Putamen (tissue), 1 donor: ENCODE measurements around the gene CXCL16.

ENCODE experiments used
- DNase-seq: peaks from one replicate; pipeline ENCODE4 v3.0.0-alpha.2; 2016; ENCODE audit warnings: low spot score

The CXCL16 gene

DNA sequence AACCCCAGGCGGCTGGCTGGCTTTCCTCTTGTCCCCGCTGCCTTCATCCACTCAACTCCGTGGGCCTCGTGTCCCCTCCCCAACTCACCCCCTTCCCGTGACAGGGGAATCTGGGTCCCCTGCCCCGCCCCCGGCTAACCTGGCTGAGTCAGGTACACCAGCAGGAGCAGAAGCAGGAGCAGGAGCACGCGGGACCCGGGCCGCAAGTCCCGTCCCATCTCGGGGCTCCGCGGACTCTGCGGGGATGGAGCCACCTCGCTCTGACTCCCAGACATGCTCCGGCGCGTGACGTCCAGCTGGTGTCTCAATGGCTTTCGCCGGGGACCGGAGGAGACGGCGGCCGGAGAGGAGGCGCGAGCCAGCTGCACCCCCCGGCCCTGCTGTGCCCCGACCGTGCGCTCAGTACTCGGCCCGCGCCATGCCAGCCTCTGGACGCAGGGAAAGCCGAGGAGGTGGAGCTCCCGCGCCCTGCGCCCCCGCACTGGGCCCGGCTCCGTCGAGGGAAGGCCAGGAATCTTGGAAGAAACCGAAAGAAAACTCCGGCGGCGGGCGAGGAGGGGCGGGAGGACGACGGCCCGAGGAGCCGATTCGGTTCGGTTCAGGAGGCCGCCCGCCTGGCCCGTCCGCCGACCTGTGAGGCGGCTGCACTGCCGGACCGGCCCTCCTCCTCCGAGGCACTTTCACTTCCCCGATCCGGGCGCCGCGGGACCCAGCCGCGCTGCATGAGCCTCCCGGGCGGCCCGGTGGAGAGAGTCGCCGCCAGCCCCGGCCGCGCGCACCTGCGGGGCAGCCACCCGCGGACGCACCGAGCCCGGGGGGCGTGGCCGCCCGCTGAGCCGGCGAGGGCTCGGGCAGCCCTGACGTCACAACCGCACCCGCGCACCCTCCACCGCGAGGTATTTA, at the start of gene CXCL16, which contains the start of gene ZMYND15:
Gene CXCL16 (minus strand): TSS at position 807 of the 903 bp plus-strand sequence. CDS start 589 bp downstream, at position 218.
Gene ZMYND15 (plus strand): TSS at position 712 of the 903 bp plus-strand sequence. CDS start 716 bp downstream, outside the sequence.
- no peak for DNase-seq

DNA sequence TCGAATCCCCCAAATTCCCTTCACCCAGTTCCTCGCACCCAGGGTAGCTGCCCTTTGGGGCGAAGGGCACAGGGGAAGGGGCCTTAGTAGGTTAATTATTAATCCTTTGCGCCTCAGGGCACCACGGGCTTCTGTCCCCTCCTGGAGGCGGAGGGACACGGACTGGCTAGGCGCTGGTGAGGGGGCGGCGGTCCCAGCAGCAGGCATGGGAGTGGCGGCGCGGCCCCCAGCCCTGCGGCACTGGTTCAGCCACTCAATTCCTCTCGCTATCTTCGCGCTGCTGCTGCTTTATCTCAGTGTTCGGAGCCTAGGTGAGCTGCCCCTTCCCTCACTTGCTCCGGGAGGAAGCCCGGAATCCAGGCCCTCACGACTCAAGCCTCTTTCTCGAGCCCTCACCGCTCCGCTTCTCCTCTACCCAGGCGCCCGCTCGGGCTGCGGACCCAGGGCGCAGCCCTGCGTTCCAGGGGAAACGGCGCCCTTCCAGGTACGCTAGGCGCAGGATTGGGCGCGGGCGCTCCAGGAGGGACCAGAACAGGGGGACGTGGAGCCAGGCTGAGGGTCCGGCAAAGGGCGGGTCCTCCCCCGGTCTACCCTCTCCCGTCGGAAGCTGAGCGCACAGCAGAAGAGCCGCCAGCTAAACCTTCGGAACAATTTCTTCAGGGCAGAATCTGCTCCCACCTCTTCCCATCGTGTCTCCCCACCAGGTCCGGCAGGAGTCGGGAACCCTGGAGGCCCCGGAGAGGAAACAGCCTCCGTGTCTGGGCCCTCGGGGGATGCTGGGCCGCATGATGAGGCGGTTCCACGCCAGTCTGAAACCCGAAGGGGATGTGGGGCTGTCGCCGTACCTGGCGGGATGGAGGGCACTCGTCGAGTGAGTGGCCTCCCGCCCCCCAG, 49.3 kb upstream of the CXCL16 start, which contains the start of gene GLTPD2:
Gene GLTPD2 (plus strand): TSS at position 158 of the 894 bp plus-strand sequence. CDS start 48 bp downstream, at position 206.
- DNase-seq, result no peak

- no peak for DNase-seq
Measured at GRCh38 chr17:4788159-4788806, 48.6 kb upstream of the CXCL16 start.

- no peak for DNase-seq
Measured at GRCh38 chr17:4786516-4786915, 46.8 kb upstream of the CXCL16 start.

DNA sequence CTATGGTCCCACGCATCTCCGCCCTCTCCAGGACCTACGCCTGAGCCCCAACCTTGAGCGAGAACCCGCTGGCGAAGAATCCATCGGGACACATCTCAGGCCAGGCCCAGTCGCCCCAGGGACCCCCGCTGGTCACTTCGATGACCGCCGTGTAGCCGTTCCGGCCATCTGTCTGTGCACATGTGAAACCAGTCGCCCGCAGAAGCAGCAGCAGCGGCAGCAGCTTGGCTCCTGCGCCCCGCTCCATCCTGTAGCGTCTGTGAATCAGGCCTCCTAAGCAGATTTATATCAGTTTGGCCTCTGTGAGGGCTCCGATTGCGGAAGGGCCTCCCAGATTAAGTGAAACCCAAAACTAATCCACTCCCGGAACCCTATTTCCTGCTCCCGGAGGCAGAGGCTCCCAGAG, 46.4 kb upstream of the CXCL16 start, which contains the start of gene VMO1:
Gene VMO1 (minus strand): TSS at position 259 of the 406 bp plus-strand sequence. CDS start 12 bp downstream, at position 247.
- DNase-seq, result no peak

- DNase-seq, result no peak
Measured at GRCh38 chr17:4785311-4786105, 45.8 kb upstream of the CXCL16 start.

DNA sequence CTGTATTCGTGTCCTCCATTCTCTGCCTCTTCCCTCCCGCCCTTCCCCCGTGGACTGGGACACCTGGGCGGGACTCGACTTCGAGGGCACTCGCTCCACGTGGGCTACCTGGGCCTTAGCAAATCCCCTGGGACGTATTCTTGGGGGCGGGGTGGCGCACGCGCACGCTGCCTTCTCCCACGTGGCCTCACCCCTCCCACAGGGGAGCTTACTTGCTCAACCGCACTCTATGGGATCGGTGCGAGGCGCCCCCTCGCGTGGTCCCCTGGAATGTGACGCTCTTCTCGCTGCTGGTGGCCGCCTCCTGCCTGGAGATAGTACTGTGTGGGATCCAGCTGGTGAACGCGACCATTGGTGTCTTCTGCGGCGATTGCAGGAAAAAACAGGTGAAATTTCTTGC, 42.9 kb upstream of the CXCL16 start:
- DNase-seq, result no peak

- DNase-seq, result no peak
Measured at GRCh38 chr17:4780325-4780955, 40.7 kb upstream of the CXCL16 start.

DNA sequence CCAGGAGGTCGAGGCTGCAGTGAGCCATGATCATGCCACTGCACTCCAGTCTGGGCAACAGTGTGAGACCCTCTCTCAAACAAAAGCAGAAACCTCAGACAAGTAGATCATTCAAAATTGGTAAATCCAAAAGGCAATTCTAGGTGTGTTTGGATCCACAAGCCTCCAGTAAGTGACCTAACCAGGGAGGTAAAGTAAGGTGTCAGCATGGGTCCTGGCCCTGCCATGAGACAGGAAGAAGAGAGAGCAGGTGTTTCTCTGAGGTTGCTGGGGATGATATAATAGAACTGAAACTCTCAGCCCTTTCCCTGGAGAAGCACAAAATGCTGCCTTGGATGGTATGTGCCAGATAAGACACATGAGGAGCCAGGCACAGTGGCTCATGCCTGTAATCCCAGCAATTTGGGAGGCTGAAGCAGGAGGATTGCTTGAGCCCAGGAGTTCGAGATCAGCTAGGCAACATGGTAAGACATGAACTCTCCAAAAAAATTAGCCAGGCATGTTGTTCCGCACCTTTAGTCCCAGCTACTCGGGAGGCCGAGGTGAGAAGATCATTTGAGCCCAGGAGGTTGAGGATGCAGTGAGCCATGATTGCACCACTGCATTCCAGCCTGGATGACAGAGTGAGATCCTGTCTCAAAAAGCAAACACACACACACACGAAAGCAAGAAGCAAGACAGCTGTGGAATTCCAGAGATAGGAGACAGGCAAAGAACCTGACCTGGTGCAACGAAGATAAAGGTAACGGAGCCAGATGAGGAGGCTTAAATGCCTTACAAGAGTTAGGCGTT, 38.4 kb upstream of the CXCL16 start:
- DNase-seq, result no peak

GRCh38 chr17:4772235-4772613, 32.5 kb upstream of the CXCL16 start:
- no peak for DNase-seq

DNA sequence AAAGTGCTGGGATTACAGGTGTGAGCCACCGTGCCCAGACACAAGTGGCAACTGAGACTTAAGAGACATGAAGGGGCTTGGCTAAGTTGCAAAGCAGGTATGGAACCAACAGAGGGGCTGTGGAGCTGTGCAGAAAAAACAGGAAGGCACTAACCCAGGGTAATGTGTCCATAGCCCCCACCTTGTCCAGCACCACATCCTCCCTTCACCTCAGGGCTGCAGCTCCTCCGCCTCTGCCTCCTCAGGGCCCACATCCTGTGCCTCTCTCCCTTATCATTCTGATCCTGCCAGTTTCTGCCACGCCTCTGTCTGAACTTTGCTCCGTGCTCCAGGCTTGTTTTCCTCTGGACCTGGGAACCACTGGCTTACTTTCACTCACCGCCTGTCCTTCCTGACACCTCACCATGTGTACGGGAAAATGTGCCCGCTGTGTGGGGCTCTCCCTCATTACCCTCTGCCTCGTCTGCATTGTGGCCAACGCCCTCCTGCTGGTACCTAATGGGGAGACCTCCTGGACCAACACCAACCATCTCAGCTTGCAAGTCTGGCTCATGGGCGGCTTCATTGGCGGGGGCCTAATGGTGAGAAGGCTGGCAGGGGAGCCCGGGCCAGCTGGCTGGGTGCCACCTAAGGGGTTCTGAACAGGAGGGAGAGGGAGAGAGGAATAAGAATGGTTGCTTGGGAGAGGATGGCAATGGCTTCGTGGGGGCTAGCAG, 31.9 kb upstream of the CXCL16 start, which contains the start of gene TM4SF5:
Gene TM4SF5 (plus strand): TSS at position 368 of the 716 bp plus-strand sequence. CDS start 37 bp downstream, at position 405.
- no peak for DNase-seq

DNA sequence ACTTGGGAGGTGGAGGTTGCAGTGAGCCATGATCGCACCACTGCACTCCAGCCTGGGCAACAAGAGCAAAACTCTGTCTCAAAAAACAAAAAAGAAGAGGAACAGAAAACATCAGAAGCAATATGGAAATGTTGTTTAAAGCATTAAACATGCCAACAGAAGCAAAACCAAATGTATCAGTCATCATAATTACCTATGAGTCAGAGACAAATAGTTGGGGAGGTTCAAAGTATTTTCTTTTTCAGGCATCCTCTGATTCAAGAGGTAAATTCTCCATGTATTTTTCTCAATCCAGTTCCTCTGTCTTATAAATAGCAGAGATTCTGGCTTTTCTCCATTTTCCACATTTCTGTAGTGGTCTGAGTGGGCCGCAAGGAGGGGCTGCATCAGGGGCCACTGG, 29.9 kb upstream of the CXCL16 start:
- no peak for DNase-seq

GRCh38 chr17:4768298-4768697, 28.6 kb upstream of the CXCL16 start:
- no peak for DNase-seq

DNA sequence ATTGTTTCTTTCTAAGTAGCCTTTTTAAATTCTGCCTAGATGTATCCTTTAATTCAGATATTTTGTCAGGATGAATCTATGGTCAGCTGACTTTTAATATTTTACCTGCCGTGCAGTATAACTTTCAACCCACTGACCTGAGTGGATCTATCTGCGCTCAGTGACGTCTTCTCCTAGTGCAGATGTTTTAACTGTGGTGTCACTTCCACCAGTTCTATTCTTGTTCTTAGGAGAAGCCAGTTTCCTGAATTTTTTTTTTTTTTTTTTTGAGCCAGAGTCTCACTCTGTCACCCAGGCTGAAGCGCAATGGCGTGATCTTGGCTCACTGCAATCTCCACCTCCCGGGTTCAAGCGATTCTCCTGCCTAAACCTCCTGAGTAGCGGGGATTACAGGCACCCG, 27.0 kb upstream of the CXCL16 start:
- DNase-seq, result no peak

GRCh38 chr17:4766201-4766600, 26.5 kb upstream of the CXCL16 start:
- DNase-seq, result no peak

DNA sequence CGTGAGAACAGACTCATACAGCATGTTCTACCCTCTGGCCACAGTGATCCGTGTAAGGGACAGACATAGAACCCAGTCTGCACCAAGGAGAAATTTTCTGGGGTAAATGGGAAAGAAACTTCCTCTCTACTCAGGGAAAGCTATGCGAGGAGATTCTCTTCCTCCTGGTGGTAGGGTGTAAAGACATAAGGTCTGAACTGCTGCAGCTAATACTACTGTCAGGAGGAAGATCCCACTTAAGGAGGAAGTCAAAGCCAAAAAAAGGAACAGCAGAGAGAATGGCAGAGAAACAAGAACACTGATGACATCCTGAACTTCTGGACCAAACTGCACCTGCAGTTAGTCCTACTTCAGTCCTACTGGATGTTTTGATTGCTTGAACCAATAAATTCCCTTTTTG, 24.9 kb upstream of the CXCL16 start:
- peak; percentile 23 for DNase-seq

- DNase-seq, result no peak
Measured at GRCh38 chr17:4759776-4760236, 20.1 kb upstream of the CXCL16 start.

DNA sequence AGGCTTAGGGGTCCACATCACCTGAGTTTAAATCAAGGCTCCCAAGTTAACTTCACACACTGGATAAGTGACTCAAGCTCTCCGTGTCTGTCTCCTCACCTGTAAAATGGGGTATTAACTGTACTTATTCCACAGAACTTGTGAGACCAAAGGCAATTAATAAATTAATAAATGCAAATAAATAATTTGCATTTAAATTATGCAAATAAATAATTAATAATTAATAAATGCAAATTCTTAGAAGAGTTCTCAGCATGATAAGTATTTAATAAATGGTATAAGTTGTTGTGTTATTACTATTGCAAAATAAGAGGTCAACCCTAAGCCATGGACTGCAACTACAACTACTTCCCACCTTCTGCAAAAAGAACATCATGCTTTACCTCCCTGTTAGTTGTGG, 13.7 kb upstream of the CXCL16 start:
- no peak for DNase-seq

DNA sequence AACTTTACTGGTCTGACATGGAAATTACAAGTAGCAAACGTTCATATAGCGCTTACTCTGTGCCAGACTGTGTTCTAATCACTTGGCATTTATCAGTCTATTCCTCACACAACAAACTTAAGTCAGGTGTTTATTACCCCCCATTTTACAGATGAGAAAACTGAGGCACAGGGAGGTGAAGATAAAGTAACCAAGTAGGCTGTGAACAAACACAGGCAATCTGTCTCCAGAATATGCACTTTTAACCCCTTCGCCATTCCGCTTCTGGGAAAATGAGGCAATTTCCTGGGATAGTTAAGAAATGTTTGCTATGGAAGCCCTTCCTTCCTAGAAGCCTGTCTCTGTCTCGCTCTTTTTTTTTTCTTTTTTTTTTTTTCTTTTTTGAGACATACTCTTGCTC, 12.2 kb upstream of the CXCL16 start:
- DNase-seq, result no peak
